ENCODE results near the gene ABHD15.

ABHD15 gene, protein sequence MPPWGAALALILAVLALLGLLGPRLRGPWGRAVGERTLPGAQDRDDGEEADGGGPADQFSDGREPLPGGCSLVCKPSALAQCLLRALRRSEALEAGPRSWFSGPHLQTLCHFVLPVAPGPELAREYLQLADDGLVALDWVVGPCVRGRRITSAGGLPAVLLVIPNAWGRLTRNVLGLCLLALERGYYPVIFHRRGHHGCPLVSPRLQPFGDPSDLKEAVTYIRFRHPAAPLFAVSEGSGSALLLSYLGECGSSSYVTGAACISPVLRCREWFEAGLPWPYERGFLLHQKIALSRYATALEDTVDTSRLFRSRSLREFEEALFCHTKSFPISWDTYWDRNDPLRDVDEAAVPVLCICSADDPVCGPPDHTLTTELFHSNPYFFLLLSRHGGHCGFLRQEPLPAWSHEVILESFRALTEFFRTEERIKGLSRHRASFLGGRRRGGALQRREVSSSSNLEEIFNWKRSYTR

DNA sequence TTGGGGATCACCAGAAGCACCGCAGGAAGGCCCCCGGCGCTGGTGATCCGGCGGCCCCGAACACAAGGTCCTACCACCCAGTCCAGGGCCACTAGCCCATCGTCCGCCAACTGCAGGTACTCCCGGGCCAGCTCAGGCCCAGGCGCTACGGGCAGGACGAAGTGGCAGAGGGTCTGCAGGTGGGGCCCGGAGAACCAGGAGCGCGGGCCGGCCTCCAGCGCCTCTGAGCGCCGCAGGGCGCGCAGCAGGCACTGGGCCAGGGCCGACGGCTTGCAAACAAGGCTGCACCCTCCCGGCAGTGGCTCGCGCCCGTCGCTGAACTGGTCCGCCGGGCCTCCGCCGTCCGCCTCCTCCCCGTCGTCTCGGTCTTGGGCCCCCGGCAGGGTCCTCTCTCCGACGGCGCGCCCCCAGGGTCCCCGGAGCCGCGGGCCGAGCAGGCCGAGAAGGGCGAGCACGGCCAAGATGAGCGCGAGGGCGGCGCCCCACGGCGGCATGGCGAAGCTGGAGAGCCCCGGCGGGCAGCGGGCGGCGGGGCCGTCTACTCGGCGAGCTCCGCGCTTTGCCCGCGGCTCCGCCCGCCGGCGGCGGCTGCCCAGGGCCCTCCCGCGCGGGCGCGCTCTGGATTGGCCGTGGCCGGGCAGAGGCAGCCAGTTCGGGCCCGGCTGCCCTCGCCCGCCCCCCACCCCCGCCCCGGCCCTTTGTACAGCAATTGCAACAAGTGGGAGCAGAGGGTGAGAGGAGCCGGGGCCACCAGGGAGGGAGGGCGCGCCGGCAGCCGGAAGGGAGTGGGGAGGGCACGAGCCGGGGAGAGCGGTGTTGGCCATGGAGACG is at the start of gene ABHD15:
Gene ABHD15, minus strand, starts transcription at position 565 of the 831 bp plus-strand sequence. Its CDS starts 71 bp downstream, at position 494.
- peak within 1 kb of the TSS; percentile 74 for H3K4me3 ChIP-seq (ENCODE audit: low read depth, low read length)
- no peak for DNase-seq (ENCODE audit: low read depth)

GRCh38 chr17:29615492-29616299 is 48.9 kb upstream of the ABHD15 start:
- peak; percentile 41 for DNase-seq (ENCODE audit: low read depth)
- peak overlapping the region; percentile 40 for H3K4me3 ChIP-seq (ENCODE audit: low read depth, low read length)

DNA sequence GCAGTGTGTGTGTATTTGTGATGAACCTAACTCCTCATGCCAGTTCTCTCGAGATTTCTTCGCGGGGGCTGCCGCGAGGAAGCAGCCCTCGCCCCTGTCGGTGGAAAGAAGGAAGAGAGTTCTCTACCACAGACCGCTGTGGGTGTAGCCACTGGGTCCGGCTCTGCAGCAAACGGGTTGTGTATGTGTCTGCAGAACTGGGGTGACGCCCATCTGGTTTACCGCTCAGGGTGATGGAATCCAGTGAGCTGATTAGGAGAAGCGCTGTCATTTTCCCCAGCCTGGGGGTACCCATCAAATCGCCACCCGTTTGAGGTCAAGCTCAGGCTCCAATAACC is 48.2 kb upstream of the ABHD15 start:
- H3K4me3 ChIP-seq (ENCODE audit: low read depth, low read length): peak overlapping the region; percentile 40
- DNase-seq (ENCODE audit: low read depth): no peak

- DNase-seq (ENCODE audit: low read depth): no peak
- H3K4me3 ChIP-seq (ENCODE audit: low read depth, low read length): no peak overlapping the region
Measured at GRCh38 chr17:29614349-29615047, 47.7 kb upstream of the ABHD15 start.

- H3K4me3 ChIP-seq (ENCODE audit: low read depth, low read length): peak overlapping the region; percentile 27
- no peak for DNase-seq (ENCODE audit: low read depth)
Measured at GRCh38 chr17:29613856-29614255, 47.0 kb upstream of the ABHD15 start.

DNA sequence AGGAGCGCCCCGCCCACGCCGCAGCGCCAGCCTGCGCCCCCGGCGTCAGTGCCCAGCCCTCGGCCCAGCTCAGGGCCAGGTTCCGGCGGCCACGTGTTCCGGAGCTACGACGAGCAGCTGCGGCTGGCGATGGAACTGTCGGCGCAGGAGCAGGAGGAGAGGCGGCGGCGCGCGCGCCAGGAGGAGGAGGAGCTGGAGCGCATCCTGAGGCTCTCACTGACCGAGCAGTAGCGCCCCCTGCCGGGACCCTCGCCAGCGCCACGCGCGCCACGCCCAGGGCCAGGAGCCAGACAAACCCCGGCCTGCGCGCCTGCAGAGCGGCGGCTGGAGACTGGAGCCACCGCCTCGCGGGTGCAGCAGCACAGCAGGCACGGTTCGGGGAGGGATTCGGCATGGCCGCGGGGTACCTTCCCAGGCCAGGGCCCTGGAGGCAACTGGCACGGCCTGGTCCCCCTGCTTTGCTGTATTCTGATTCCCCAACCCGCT is 46.6 kb upstream of the ABHD15 start:
- H3K4me3 ChIP-seq (ENCODE audit: low read depth, low read length): peak overlapping the region; percentile 27

DNA sequence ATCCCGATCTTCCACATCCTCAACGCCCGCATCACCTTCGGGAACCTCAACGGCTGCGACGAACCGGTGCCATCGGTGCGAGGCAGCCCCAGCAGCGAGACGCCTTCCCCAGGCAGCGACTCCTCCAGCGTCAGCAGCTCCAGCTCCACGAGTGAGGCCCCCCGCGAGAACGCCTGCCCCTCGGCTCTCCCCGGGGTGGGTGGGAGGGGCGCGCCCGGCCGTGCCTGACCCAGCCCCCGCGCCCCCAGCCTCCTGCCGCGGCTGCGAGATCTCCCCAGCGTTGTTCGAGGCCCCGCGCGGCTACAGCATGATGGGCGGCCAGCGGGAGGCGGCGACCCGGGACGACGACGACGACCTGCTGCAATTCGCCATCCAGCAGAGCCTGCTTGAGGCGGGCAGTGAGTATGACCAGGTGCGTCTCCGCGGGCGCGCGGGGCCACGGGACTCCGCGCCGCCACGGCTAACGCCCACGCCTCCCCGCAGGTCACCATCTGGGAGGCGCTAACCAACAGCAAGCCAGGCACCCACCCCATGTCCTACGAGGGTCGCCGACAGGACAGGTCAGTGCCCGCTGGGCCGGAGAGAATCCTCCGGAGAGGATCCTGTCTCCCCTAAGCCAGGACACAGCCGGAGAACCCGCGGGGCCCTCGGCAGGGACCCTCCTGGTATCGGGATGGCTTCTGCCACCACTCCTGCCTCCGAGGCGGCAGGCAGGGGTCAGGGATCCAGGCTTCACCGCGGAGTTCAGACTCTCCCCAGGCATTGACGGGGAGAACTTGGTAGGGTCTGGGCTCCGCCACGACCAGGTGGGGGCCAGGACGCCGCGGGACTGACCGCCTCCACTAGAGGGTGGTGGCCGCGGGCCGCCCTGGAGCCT is 45.8 kb upstream of the ABHD15 start:
- H3K4me3 ChIP-seq (ENCODE audit: low read depth, low read length): no peak overlapping the region
- no peak for DNase-seq (ENCODE audit: low read depth)

More for the DNA sequence above, 46.6 kb upstream of the ABHD15 start:
- peak; percentile 56 for DNase-seq (ENCODE audit: low read depth)

GRCh38 chr17:29612094-29612403 is 45.2 kb upstream of the ABHD15 start:
- no peak overlapping the region for H3K4me3 ChIP-seq (ENCODE audit: low read depth, low read length)
- no peak for DNase-seq (ENCODE audit: low read depth)

DNA sequence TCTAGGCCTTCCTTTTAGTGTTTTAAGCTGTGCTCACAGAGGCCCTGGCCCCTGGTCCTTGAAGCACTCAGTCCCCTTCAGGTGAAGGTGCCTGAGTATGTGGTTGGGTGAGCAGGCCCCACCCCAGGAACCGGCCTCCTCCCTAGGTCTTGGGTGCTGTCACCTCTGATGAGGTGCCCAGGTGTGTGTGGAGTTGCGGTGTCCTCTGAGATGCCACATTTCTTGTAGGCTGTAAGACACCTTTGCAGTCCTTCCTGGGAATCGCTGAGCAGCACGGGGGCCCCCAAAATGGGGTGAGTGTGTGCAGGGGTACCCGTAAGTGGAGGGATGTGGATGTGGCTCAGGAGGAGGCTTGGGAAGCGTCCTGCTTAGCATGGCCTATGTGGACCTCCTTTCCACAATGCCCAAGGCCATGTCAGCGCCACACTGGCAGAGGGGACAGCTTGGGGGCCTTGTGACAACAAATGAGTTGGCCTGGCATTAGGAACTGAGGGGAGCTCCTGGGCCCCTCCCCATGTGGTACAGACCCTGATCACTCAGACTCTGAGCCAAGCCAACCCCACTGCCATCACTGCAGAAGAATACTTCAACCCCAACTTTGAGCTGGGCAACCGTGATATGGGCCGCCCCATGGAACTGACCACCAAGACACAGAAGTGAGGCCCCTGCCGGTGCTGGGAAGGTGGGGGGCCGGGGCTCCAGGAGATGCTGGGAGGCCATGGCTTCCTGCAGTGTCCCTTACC is 44.7 kb upstream of the ABHD15 start:
- H3K4me3 ChIP-seq (ENCODE audit: low read depth, low read length): no peak overlapping the region

GRCh38 chr17:29610395-29610794 is 43.6 kb upstream of the ABHD15 start:
- no peak for DNase-seq (ENCODE audit: low read depth)
- no peak overlapping the region for H3K4me3 ChIP-seq (ENCODE audit: low read depth, low read length)

More for the DNA sequence above, 44.7 kb upstream of the ABHD15 start:
- DNase-seq (ENCODE audit: low read depth): no peak

GRCh38 chr17:29608986-29609385 is 42.1 kb upstream of the ABHD15 start:
- no peak for DNase-seq (ENCODE audit: low read depth)
- H3K4me3 ChIP-seq (ENCODE audit: low read depth, low read length): no peak overlapping the region

DNA sequence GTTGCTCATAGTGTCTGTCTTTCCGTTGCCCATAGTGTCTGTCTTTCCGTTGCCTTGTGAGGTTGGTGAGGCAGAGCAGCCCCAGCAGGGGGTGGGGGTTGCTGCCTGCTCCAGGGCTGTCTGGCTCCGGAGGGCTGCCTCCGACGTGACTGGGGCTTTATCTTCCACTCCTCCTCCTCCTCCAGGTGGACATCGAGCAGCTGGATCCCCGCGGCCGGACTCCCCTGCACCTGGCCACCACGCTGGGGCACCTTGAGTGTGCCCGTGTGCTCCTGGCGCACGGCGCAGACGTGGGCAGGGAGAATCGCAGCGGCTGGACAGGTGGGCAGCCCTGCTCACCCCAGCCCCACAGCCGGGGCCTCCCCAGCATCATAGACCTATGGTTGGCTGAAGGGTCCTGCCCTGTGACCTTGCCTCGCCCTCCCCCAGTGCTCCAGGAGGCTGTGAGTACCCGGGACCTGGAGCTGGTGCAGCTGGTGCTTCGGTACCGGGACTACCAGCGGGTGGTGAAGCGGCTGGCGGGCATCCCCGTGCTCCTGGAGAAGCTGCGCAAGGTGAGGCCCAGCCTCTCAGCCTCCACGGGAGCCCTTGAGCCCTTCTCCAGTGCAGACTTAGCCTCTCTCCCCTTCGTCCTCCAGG is 40.8 kb upstream of the ABHD15 start:
- DNase-seq (ENCODE audit: low read depth): no peak
- H3K4me3 ChIP-seq (ENCODE audit: low read depth, low read length): no peak overlapping the region

DNA sequence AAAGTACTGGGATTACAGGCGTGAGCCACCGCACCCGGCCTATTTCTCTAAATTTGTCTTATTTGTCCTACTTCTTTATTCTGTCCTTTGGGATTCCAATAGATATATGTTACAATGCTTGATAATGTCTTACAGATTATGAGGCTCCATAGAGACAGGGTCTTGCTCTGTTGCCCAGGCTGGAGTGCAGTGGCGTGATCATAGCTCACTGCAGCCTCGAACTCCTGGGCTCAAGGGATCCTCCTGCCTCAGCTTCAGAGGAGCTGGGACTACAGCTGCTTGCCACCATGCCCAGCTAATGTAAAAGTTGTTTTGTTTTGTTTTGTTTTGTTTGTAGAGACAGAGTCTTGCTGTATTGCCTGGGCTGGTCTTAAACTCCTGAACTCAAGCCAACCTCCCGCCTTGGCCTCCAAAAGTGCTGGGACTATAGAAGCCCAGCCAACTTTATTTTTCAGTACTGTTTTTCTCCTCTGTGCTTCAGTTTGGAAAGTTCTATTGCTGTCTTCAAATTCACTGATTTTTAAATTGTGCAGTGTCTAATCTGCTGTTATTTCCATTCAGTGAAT is 36.4 kb upstream of the ABHD15 start:
- DNase-seq (ENCODE audit: low read depth): no peak
- no peak overlapping the region for H3K4me3 ChIP-seq (ENCODE audit: low read depth, low read length)

GRCh38 chr17:29597361-29598172 is 30.7 kb upstream of the ABHD15 start:
- DNase-seq (ENCODE audit: low read depth): no peak
- no peak overlapping the region for H3K4me3 ChIP-seq (ENCODE audit: low read depth, low read length)

DNA sequence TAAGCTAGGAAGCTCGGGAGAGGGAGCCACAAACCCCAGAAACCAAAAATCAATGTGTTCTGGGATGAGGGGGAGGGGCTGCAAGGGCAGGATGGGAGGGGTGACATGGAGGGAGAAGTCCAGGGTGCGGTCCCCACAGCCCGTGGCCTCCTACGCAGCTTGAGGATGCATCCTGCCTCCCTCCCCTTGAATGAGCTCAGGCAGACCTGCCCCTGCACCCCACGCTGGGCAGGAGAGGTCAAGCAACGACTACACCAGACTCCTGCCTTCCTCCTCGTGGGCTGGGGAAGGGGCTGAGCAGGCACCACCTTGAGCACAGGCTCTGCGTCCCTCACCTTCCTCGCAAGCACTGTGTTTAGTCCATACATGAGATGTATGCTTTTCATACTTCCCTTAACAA is 30.0 kb upstream of the ABHD15 start:
- DNase-seq (ENCODE audit: low read depth): no peak
- H3K4me3 ChIP-seq (ENCODE audit: low read depth, low read length): no peak overlapping the region

Data from skeletal muscle cell (primary cell).